Erythroblast (primary cell): ENCODE measurements around the gene METTL14.

Source experiments
- GATA1 ChIP-seq: IDR thresholded peaks from 2 replicates; pipeline ENCODE4 v1.6.1; 2011; ENCODE audit warnings: low read depth, mild to moderate bottlenecking, control low read depth, low read length, moderate library complexity
- POLR2A ChIP-seq: IDR thresholded peaks from 2 replicates; pipeline ENCODE4 v1.6.1; 2011; ENCODE audit warnings: mild to moderate bottlenecking, low read length

DNA sequence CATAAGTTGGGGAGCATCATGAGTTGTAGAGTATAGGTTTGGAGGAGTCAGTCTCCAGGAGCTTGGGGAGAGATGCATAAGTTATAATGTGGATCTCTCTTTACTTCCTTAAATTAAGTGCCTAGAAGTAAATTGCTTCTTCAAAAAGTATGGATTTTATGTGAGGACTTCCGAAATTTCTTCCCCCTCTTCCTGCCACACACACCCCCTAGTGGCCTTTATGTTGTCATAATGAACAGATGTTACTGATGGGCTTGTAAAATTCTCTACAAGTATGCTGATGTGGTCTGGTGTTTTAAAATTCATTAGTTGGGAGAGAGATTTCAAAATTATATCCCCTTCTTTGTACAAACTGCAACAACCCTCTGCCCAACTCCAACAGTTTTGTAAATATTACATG, 2.3 kb upstream of the METTL14 start:
- TF ChIP-seq POLR2A (no peak), GATA1 (no peak)
